Neuronal stem cell (in vitro differentiated cells): Measurements from ENCODE around the gene AURKB.
A peak's percentile ranks its signal among the peaks of the same experiment; 100 is the strongest.
"Not testable (repeated sequence)": the region's sequence is repeated elsewhere in the genome, so short reads cannot be mapped to it uniquely, and the experiment has no call there.

ENCODE experiments used
- DNase-seq: peaks from one replicate; pipeline ENCODE4 v3.0.0-alpha.2; 2013; ENCODE audit warnings: low spot score
- H2AFZ ChIP-seq: one replicate; pipeline ENCODE4 v1.6.1; 2013; ENCODE audit warnings: mild to moderate bottlenecking, low read length, inconsistent platforms
- H2AK5ac ChIP-seq: 2 replicates; pipeline ENCODE4 v1.6.1; 2013; ENCODE audit warnings: low read depth, mild to moderate bottlenecking, inconsistent platforms, low read length, moderate library complexity, mixed read lengths
- H2BK120ac ChIP-seq: 2 replicates; pipeline ENCODE4 v1.6.1; 2013; ENCODE audit warnings: low read depth, mild to moderate bottlenecking, inconsistent platforms, low read length, moderate library complexity, mixed read lengths
- H2BK12ac ChIP-seq: one replicate; pipeline ENCODE4 v1.6.1; 2013; ENCODE audit warnings: low read length, inconsistent platforms
- H2BK15ac ChIP-seq: 2 replicates; pipeline ENCODE4 v1.6.1; 2013; ENCODE audit warnings: mild to moderate bottlenecking, low read length, inconsistent platforms, mixed read lengths
- H2BK5ac ChIP-seq: one replicate; pipeline ENCODE4 v1.6.1; 2013; ENCODE audit warnings: inconsistent platforms, mild to moderate bottlenecking, low read length, moderate library complexity
- H3K14ac ChIP-seq: one replicate; pipeline ENCODE4 v1.6.1; 2013; ENCODE audit warnings: low read length, inconsistent platforms
- H3K18ac ChIP-seq: 2 replicates; pipeline ENCODE4 v1.6.1; 2013; ENCODE audit warnings: low read length, inconsistent platforms
- H3K23ac ChIP-seq: 2 replicates; pipeline ENCODE4 v1.6.1; 2013; ENCODE audit warnings: low read depth, mild to moderate bottlenecking, mixed read lengths, low read length, inconsistent platforms; ENCODE audit not compliant: poor library complexity
- H3K27ac ChIP-seq: replicated peaks from 3 replicates; pipeline ENCODE4 v1.5.1; 2013; ENCODE audit warnings: low read length, inconsistent platforms
- H3K27me3 ChIP-seq, 3 experiments: 2 replicates each; pipeline ENCODE4 v1.6.1; 2013; ENCODE audit warnings: low read length in 3 of 3, mild to moderate bottlenecking in 2 of 3, inconsistent platforms in 1 of 3, low read depth in 1 of 3, mixed read lengths in 1 of 3, moderate library complexity in 1 of 3; ENCODE audit not compliant: control insufficient read depth in 3 of 3, insufficient read depth in 3 of 3
- H3K36me3 ChIP-seq, 2 donors: replicated peaks in 1 of 2; 2 replicates each; pipeline ENCODE4 v1.6.1; 2013; ENCODE audit warnings: low read length in 2 of 2; ENCODE audit not compliant: control insufficient read depth in 2 of 2, insufficient read depth in 2 of 2
- H3K4ac ChIP-seq: 2 replicates; pipeline ENCODE4 v1.6.1; 2013; ENCODE audit warnings: inconsistent platforms, mild to moderate bottlenecking, low read length, moderate library complexity
- H3K4me1 ChIP-seq, 2 donors: 1 replicate in 1 of 2; 2 replicates in 1 of 2; pipeline ENCODE4 v1.6.1; 2013; ENCODE audit warnings: low read length in 2 of 2, low read depth in 1 of 2; ENCODE audit not compliant: control insufficient read depth in 2 of 2, insufficient read depth in 1 of 2
- H3K4me2 ChIP-seq: one replicate; pipeline ENCODE4 v1.6.1; 2013; ENCODE audit warnings: mild to moderate bottlenecking, low read length, inconsistent platforms; ENCODE audit not compliant: insufficient read depth, poor library complexity, severe bottlenecking
- H3K4me3 ChIP-seq, 2 donors: 2 replicates each; pipeline ENCODE4 v1.5.1; 2013; ENCODE audit warnings: low read length in 2 of 2, mild to moderate bottlenecking in 2 of 2, inconsistent platforms in 1 of 2, moderate library complexity in 1 of 2
- H3K79me1 ChIP-seq: one replicate; pipeline ENCODE4 v1.6.1; 2013; ENCODE audit warnings: low read depth, mild to moderate bottlenecking, inconsistent platforms, low read length, moderate library complexity
- H3K9ac ChIP-seq: one replicate; pipeline ENCODE4 v1.6.1; 2013; ENCODE audit warnings: mild to moderate bottlenecking, low read depth, low read length, inconsistent platforms; ENCODE audit not compliant: poor library complexity
- H3K9me3 ChIP-seq, 2 donors: replicated peaks in 1 of 2; 2 replicates each; pipeline versions ENCODE3 to v1.6.1; 2013; ENCODE audit warnings: low read length in 2 of 2, mild to moderate bottlenecking in 2 of 2, inconsistent platforms in 1 of 2, low read depth in 1 of 2, mixed read lengths in 1 of 2, moderate library complexity in 1 of 2; ENCODE audit not compliant: control insufficient read depth in 2 of 2, insufficient read depth in 1 of 2
- H4K8ac ChIP-seq: one replicate; pipeline ENCODE4 v1.6.1; 2013; ENCODE audit warnings: low read depth, mild to moderate bottlenecking, inconsistent platforms, low read length, moderate library complexity
- H4K91ac ChIP-seq: one replicate; pipeline ENCODE4 v1.6.1; 2013; ENCODE audit warnings: low read length, low read depth, mild to moderate bottlenecking, inconsistent platforms; ENCODE audit not compliant: poor library complexity
- WGBS, 2 donors: extraction: QIAGEN DNeasy Blood & Tissue Kit; methylation state at CpG; one replicate each; pipeline ENCODE4 v1.1.7; 2013; ENCODE audit warnings: missing lambda C conversion rate in 2 of 2, mixed read lengths in 1 of 2; ENCODE audit not compliant: insufficient read length in 2 of 2, insufficient replicate concordance in 1 of 2; ENCODE audit errors: extremely low coverage in 2 of 2; 5-methylcytosine and 5-hydroxymethylcytosine counted together

AURKB gene

GRCh38 chr17:8173056-8173870, 37.1 kb downstream of the AURKB start:
- Histone ChIP-seq H3K4me2 (no peak overlapping the region), H3K14ac (no peak overlapping the region), H3K18ac (no peak overlapping the region), H2BK5ac (no peak overlapping the region), H3K79me1 (peaks cover 2% of the 10 kb centered on the region), H3K4me1 (peaks cover 18 to 20% of the 10 kb centered on the region in 2 donors), H2AFZ (peak overlapping the region; percentile 43), H2BK12ac (no peak overlapping the region), H3K27me3 (no peaks in the 10 kb centered on the region), H4K91ac (no peak overlapping the region), H2BK15ac (no peak overlapping the region), H3K23ac (peak overlapping the region; percentile 92), H3K4me3 (peak overlapping the region; percentile 50 to 67), H2AK5ac (no peak overlapping the region), H3K27ac (peak overlapping the region; percentile 68), H3K4ac (no peak overlapping the region), H3K9me3 (no peaks in the 10 kb centered on the region), H3K36me3 (no peaks in the 10 kb centered on the region), H3K9ac (no peak overlapping the region), H2BK120ac (no peak overlapping the region), H4K8ac (no peak overlapping the region)
- DNase-seq, result peak; percentile 77
- WGBS, 2 donors, result no CpG with 5 or more reads among the region's 23 CpGs

GRCh38 chr17:8170186-8170585, 40.2 kb downstream of the AURKB start:
- not testable (repeated sequence) for H2BK5ac ChIP-seq, H3K79me1 ChIP-seq, H2BK120ac ChIP-seq, H3K14ac ChIP-seq, H3K9me3 ChIP-seq, H4K91ac ChIP-seq, H3K27ac ChIP-seq, H2AFZ ChIP-seq, H3K4me1 ChIP-seq, H3K27me3 ChIP-seq, H3K4me2 ChIP-seq, H2BK15ac ChIP-seq, DNase-seq, H3K18ac ChIP-seq, H3K9ac ChIP-seq, H2AK5ac ChIP-seq, H3K4ac ChIP-seq, H2BK12ac ChIP-seq, H3K23ac ChIP-seq, H3K4me3 ChIP-seq, H4K8ac ChIP-seq, H3K36me3 ChIP-seq
- WGBS, 2 donors, result no CpG with 5 or more reads among the region's 19 CpGs

- Histone ChIP-seq H2AFZ (no peak overlapping the region), H3K4ac (no peak overlapping the region), H3K9me3 (no peaks in the 10 kb centered on the region), H3K9ac (no peak overlapping the region), H3K36me3 (no peaks in the 10 kb centered on the region), H3K4me3 (no peak overlapping the region), H4K8ac (no peak overlapping the region), H3K27me3 (no peaks in the 10 kb centered on the region), H4K91ac (no peak overlapping the region), H3K79me1 (no peaks in the 10 kb centered on the region), H2BK120ac (no peak overlapping the region), H3K4me2 (no peak overlapping the region), H3K18ac (no peak overlapping the region), H2BK15ac (no peak overlapping the region), H2BK12ac (no peak overlapping the region), H3K27ac (no peak overlapping the region), H2BK5ac (no peak overlapping the region), H3K14ac (no peak overlapping the region), H3K4me1 (peaks cover 15 to 17% of the 10 kb centered on the region in 2 donors), H3K23ac (no peak overlapping the region), H2AK5ac (no peak overlapping the region)
- no peak for DNase-seq
- WGBS, 2 donors, result no CpG with 5 or more reads among the region's 3 CpGs
Measured at GRCh38 chr17:8167526-8167925, 42.8 kb downstream of the AURKB start.

- DNase-seq, result no peak
- H2BK5ac ChIP-seq, result no peak overlapping the region
- H3K79me1 ChIP-seq, result peaks cover 7% of the 10 kb centered on the region
- no peak overlapping the region for H3K23ac ChIP-seq
- H2BK120ac ChIP-seq, result no peak overlapping the region
- no peaks in the 10 kb centered on the region for H3K9me3 ChIP-seq
- H3K18ac ChIP-seq, result peak overlapping the region; percentile 19
- peaks cover under 1 to 5% of the 10 kb centered on the region in 2 donors for H3K36me3 ChIP-seq
- H4K91ac ChIP-seq, result no peak overlapping the region
- no peak overlapping the region for H3K4me2 ChIP-seq
- H2AK5ac ChIP-seq, result peak overlapping the region; percentile 83
- H2BK12ac ChIP-seq, result no peak overlapping the region
- H4K8ac ChIP-seq, result no peak overlapping the region
- no peak overlapping the region for H3K4me3 ChIP-seq
- H2BK15ac ChIP-seq, result no peak overlapping the region
- no peak overlapping the region for H3K27ac ChIP-seq
- no peak overlapping the region for H3K9ac ChIP-seq
- H3K27me3 ChIP-seq, result no peaks in the 10 kb centered on the region
- H2AFZ ChIP-seq, result no peak overlapping the region
- peak overlapping the region; percentile 67 for H3K14ac ChIP-seq
- H3K4me1 ChIP-seq, result peaks cover 18 to 19% of the 10 kb centered on the region in 2 donors
- no CpG with 5 or more reads among the region's 6 CpGs for WGBS, 2 donors
- H3K4ac ChIP-seq, result no peak overlapping the region
Measured at GRCh38 chr17:8166731-8167130, 43.6 kb downstream of the AURKB start.
